WTC11 (cell line): Measurements from ENCODE around the gene HLA-C. TPM values are rescaled to one million over a fixed set of nuclear protein-coding genes. Genes with fewer than 3 reads are reported as not detected.

Experiments
- ATAC-seq: fragments of 200-7000 bp; cut with Tn5 transposase; 2 replicates; pipeline ENCODE4 v1.10.0; 2021; ENCODE audit warnings: mild to moderate bottlenecking, moderate library complexity
- CTCF ChIA-PET: fragments of 300-600 bp; sonication (Branson Sonifier 250); formaldehyde crosslinking; loops from one replicate; lab custom pipeline; 2021; ENCODE audit warnings: antibody characterized with exemption; lab: Charles Lee
- POLR2A ChIA-PET: fragments of 350-600 bp; sonication (Branson Sonifier 250); formaldehyde crosslinking; loops from one replicate; lab custom pipeline; 2021; ENCODE audit warnings: antibody characterized with exemption; lab: Charles Lee
- DNase-seq: peaks from one replicate; pipeline ENCODE4 v3.0.0; 2021; ENCODE audit warnings: low spot score
- H3K27ac Mint-ChIP-seq: 2 replicates; pipeline ENCODE4 v1.8.0; 2021; ENCODE audit warnings: mixed read lengths
- H3K27me3 Mint-ChIP-seq: 2 replicates; pipeline ENCODE4 v1.8.0; 2021; ENCODE audit warnings: low read depth, mild to moderate bottlenecking, moderate library complexity, mixed read lengths
- H3K36me3 Mint-ChIP-seq: 2 replicates; pipeline ENCODE4 v1.8.0; 2021; ENCODE audit warnings: mixed read lengths
- H3K4me1 Mint-ChIP-seq: 2 replicates; pipeline ENCODE4 v1.8.0; 2022; ENCODE audit warnings: mixed read lengths
- H3K4me3 Mint-ChIP-seq: 2 replicates; pipeline ENCODE4 v1.8.0; 2021; ENCODE audit warnings: mild to moderate bottlenecking, moderate library complexity, mixed read lengths
- H3K9me3 Mint-ChIP-seq: 2 replicates; pipeline ENCODE4 v1.8.0; 2021; ENCODE audit warnings: mixed read lengths
- ATF3 ChIP-seq: sonication (generic); formaldehyde crosslinking; conservative IDR thresholded peaks from 2 replicates; pipeline ENCODE4 v1.8.1; 2022; ENCODE audit warnings: mild to moderate bottlenecking, missing genetic modification reagents
- CDX4 ChIP-seq: fragments of 250-450 bp; sonication (Bioruptor Pico); IDR thresholded peaks from 2 replicates; pipeline ENCODE4 v1.9.0; 2021; ENCODE audit warnings: moderate library complexity, mild to moderate bottlenecking, inconsistent platforms, borderline replicate concordance
- CREM ChIP-seq: sonication (generic); formaldehyde crosslinking; IDR thresholded peaks from 2 replicates; pipeline ENCODE4 v1.8.1; 2022; ENCODE audit warnings: mild to moderate bottlenecking, missing genetic modification reagents, moderate library complexity
- E2F1 ChIP-seq: sonication (generic); formaldehyde crosslinking; IDR thresholded peaks from 2 replicates; pipeline ENCODE4 v1.8.0; 2022; ENCODE audit warnings: mild to moderate bottlenecking, missing genetic modification reagents
- FOXP1 ChIP-seq: sonication (generic); formaldehyde crosslinking; IDR thresholded peaks from 2 replicates; pipeline ENCODE4 v1.8.0; 2022; ENCODE audit warnings: missing genetic modification reagents, mild to moderate bottlenecking, moderate library complexity, borderline replicate concordance
- FOXP4 ChIP-seq: sonication (generic); formaldehyde crosslinking; IDR thresholded peaks from 2 replicates; pipeline ENCODE4 v1.8.0; 2022; ENCODE audit warnings: mild to moderate bottlenecking, missing genetic modification reagents
- GRHL2 ChIP-seq: fragments of 250-450 bp; sonication (Bioruptor Pico); IDR thresholded peaks from 2 replicates; pipeline ENCODE4 v1.8.0; 2022; ENCODE audit warnings: mild to moderate bottlenecking, moderate library complexity; ENCODE audit not compliant: insufficient replicate concordance, severe bottlenecking
- IRF2 ChIP-seq: sonication (generic); formaldehyde crosslinking; IDR thresholded peaks from 2 replicates; pipeline ENCODE4 v1.8.0; 2022; ENCODE audit warnings: low read depth, missing genetic modification reagents, borderline replicate concordance
- JAZF1 ChIP-seq: fragments of 250-450 bp; sonication (Bioruptor Pico); IDR thresholded peaks from 2 replicates; pipeline ENCODE4 v1.9.0; 2021; ENCODE audit warnings: moderate library complexity, mild to moderate bottlenecking, inconsistent platforms
- MAX ChIP-seq: sonication (generic); formaldehyde crosslinking; IDR thresholded peaks from 2 replicates; pipeline ENCODE4 v1.8.0; 2022; ENCODE audit warnings: mild to moderate bottlenecking, missing genetic modification reagents
- SP1 ChIP-seq: sonication (generic); formaldehyde crosslinking; conservative IDR thresholded peaks from 2 replicates; pipeline ENCODE4 v1.8.1; 2022; ENCODE audit warnings: missing genetic modification reagents
- ZMAT4 ChIP-seq: fragments of 250-450 bp; sonication (Bioruptor Pico); IDR thresholded peaks from 2 replicates; pipeline ENCODE4 v1.9.0; 2021; ENCODE audit warnings: mild to moderate bottlenecking
- ZNF121 ChIP-seq: sonication (generic); formaldehyde crosslinking; IDR thresholded peaks from 2 replicates; pipeline ENCODE4 v1.8.0; 2023; ENCODE audit warnings: missing genetic modification reagents
- ZNF219 ChIP-seq: sonication (generic); formaldehyde crosslinking; IDR thresholded peaks from 2 replicates; pipeline ENCODE4 v1.8.0; 2023; ENCODE audit warnings: missing genetic modification reagents, mild to moderate bottlenecking, borderline replicate concordance
- ZNF425 ChIP-seq: fragments of 250-450 bp; sonication (Bioruptor Pico); conservative IDR thresholded peaks from 2 replicates; pipeline ENCODE4 v1.9.0; 2021; ENCODE audit warnings: mild to moderate bottlenecking
- total RNA-seq: library from RNA; stranded (reverse); gene quantifications from 3 replicates; pipeline ENCODE4 v1.2.3, GENCODE V29; 2021
- TF ChIP-seq, protein P1 (sequence below): sonication (generic); formaldehyde crosslinking; IDR thresholded peaks from 2 replicates; pipeline ENCODE4 v1.8.1; 2023; ENCODE audit warnings: mild to moderate bottlenecking, missing genetic modification reagents, moderate library complexity
- TF ChIP-seq, protein P2 (sequence below): sonication (generic); formaldehyde crosslinking; IDR thresholded peaks from 2 replicates; pipeline ENCODE4 v1.8.0; 2023; ENCODE audit warnings: mild to moderate bottlenecking, missing genetic modification reagents
- TF ChIP-seq, protein P3 (sequence below): sonication (generic); formaldehyde crosslinking; IDR thresholded peaks from 2 replicates; pipeline ENCODE4 v1.8.0; 2022; ENCODE audit warnings: mild to moderate bottlenecking, missing genetic modification reagents
- TF ChIP-seq, protein P4 (sequence below): sonication (generic); formaldehyde crosslinking; IDR thresholded peaks from 2 replicates; pipeline ENCODE4 v1.8.0; 2022; ENCODE audit warnings: missing genetic modification reagents

The HLA-C gene
- total RNA-seq, 1 experiment from 2014 or later = 82.9 TPM

- Mint-ChIP-seq H3K4me1 (no peaks in the 10 kb centered on the region), H3K27ac (no peak overlapping the region), H3K27me3 (peaks cover 13% of the 10 kb centered on the region), H3K9me3 (0 out of 2 replicates have a peak, but pooled peaks cover 2% of the 10 kb centered on the region), H3K4me3 (no peak overlapping the region), H3K36me3 (no peaks in the 10 kb centered on the region)
- ChIA-PET CTCF (no interaction called here), POLR2A (no interaction called here)
- no peak for ATAC-seq
- no peak for DNase-seq
- TF ChIP-seq ZNF219 (CRISPR knock-in tag) (no peak), FOXP1 (CRISPR knock-in tag) (no peak), SP1 (no peak), GRHL2 (CRISPR knock-in tag) (no peak), ZNF425 (CRISPR knock-in tag) (no peak), ZMAT4 (CRISPR knock-in tag) (no peak), ZNF121 (CRISPR knock-in tag) (no peak), ATF3 (CRISPR knock-in tag) (no peak), FOXP4 (CRISPR knock-in tag) (no peak), MAX (no peak), E2F1 (no peak), CREM (CRISPR knock-in tag) (no peak), JAZF1 (CRISPR knock-in tag) (no peak), IRF2 (CRISPR knock-in tag) (no peak), CDX4 (CRISPR knock-in tag) (no peak)
- TF ChIP-seq, protein P1, sequence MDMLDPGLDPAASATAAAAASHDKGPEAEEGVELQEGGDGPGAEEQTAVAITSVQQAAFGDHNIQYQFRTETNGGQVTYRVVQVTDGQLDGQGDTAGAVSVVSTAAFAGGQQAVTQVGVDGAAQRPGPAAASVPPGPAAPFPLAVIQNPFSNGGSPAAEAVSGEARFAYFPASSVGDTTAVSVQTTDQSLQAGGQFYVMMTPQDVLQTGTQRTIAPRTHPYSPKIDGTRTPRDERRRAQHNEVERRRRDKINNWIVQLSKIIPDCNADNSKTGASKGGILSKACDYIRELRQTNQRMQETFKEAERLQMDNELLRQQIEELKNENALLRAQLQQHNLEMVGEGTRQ (CRISPR knock-in tag) = no peak
- TF ChIP-seq, protein P2, sequence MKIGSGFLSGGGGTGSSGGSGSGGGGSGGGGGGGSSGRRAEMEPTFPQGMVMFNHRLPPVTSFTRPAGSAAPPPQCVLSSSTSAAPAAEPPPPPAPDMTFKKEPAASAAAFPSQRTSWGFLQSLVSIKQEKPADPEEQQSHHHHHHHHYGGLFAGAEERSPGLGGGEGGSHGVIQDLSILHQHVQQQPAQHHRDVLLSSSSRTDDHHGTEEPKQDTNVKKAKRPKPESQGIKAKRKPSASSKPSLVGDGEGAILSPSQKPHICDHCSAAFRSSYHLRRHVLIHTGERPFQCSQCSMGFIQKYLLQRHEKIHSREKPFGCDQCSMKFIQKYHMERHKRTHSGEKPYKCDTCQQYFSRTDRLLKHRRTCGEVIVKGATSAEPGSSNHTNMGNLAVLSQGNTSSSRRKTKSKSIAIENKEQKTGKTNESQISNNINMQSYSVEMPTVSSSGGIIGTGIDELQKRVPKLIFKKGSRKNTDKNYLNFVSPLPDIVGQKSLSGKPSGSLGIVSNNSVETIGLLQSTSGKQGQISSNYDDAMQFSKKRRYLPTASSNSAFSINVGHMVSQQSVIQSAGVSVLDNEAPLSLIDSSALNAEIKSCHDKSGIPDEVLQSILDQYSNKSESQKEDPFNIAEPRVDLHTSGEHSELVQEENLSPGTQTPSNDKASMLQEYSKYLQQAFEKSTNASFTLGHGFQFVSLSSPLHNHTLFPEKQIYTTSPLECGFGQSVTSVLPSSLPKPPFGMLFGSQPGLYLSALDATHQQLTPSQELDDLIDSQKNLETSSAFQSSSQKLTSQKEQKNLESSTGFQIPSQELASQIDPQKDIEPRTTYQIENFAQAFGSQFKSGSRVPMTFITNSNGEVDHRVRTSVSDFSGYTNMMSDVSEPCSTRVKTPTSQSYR (CRISPR knock-in tag) = no peak
- TF ChIP-seq, protein P3, sequence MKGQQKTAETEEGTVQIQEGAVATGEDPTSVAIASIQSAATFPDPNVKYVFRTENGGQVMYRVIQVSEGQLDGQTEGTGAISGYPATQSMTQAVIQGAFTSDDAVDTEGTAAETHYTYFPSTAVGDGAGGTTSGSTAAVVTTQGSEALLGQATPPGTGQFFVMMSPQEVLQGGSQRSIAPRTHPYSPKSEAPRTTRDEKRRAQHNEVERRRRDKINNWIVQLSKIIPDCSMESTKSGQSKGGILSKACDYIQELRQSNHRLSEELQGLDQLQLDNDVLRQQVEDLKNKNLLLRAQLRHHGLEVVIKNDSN = no peak
- TF ChIP-seq, protein P4, sequence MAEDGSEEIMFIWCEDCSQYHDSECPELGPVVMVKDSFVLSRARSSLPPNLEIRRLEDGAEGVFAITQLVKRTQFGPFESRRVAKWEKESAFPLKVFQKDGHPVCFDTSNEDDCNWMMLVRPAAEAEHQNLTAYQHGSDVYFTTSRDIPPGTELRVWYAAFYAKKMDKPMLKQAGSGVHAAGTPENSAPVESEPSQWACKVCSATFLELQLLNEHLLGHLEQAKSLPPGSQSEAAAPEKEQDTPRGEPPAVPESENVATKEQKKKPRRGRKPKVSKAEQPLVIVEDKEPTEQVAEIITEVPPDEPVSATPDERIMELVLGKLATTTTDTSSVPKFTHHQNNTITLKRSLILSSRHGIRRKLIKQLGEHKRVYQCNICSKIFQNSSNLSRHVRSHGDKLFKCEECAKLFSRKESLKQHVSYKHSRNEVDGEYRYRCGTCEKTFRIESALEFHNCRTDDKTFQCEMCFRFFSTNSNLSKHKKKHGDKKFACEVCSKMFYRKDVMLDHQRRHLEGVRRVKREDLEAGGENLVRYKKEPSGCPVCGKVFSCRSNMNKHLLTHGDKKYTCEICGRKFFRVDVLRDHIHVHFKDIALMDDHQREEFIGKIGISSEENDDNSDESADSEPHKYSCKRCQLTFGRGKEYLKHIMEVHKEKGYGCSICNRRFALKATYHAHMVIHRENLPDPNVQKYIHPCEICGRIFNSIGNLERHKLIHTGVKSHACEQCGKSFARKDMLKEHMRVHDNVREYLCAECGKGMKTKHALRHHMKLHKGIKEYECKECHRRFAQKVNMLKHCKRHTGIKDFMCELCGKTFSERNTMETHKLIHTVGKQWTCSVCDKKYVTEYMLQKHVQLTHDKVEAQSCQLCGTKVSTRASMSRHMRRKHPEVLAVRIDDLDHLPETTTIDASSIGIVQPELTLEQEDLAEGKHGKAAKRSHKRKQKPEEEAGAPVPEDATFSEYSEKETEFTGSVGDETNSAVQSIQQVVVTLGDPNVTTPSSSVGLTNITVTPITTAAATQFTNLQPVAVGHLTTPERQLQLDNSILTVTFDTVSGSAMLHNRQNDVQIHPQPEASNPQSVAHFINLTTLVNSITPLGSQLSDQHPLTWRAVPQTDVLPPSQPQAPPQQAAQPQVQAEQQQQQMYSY (CRISPR knock-in tag) = no peak
These were observed 45.1 kb upstream of the HLA-C start for GRCh38 chr6:31317036-31317435.
